ENCODE measurements around the gene HTRA1.

Gene HTRA1

DNA sequence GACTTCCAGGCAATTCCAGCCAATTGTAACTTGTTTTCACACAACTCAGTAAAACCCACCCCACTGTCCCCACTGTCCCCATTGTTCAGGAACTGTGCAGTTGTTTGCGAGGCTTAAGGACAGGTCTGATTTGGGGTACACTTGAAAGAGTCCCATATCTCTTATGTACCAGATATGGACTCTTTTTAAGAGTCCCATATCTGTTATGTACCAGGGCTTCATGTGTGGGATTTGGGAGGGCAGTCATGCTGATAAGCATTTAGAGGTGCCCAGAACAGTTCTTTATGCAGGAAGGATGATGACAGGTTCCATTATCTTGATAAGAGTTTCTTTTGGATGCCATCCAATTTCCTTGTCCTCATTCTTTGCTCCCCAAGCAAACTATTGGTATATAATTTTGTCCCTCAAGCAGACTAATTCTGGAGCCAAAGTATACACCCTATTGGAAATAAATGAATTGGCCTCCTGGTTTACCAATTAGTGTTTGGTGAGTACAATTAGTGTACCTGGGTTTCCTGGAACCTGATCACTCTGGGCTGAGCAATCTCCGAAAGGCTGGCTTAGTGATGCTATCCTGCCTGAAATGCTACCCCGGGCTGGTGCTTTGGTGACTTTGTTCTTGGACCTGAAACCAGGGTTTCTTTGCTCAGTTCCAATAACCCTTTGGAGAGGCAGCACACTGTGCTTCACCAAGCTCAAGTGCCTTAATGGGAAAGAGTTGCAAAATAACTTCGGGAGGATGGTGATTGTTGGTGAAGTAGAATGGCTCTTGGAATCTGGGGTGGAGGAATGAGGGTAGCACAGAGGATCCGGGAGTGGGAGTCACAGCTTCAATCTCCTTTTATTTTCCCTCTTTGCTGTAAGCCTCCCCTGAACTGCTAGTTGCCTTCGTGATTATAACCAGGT, 93.0 kb downstream of the HTRA1 start:
- no peak for DNase-seq (ENCODE audit: low read depth)

DNA sequence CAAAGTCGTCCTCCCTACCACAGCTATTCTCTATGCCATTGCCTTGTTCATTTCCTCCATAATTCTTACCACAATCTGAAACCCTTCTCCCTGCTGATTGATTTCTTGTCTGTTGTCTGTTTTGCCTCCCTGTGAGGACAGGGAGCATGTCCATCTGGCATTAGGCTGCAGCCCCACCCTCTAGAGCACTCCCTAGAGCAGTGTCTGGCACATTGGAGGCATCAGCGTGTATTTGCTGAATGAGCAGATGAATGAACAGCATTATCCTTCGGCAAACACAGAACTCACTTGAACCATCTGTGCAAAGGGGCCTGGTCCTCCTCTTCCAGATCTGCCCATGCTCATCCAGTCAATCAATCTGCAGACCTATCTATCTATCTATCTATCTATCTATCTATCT, 94.1 kb downstream of the HTRA1 start:
- DNase-seq (ENCODE audit: low read depth) = no peak

DNA sequence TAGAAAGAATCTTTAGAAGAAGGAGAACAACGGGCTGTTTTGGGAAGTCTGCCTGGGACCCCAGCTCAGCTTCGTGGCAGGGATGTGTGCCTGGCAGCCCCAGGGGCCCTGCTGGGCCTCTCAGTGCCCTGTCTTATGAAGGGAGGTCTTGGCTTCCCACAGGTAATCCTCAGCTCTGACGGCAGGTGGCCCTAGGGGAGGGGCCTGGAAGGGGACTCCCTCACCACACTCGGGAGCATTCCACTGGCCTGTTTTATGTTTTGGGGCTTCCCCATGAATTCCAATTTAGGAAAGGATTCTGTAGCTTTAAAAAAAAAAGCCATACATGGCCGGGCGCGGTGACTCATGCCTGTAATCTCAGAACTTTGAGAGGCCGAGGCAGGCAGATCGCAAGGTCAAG, 96.2 kb downstream of the HTRA1 start:
- DNase-seq (ENCODE audit: low read depth) = no peak

DNA sequence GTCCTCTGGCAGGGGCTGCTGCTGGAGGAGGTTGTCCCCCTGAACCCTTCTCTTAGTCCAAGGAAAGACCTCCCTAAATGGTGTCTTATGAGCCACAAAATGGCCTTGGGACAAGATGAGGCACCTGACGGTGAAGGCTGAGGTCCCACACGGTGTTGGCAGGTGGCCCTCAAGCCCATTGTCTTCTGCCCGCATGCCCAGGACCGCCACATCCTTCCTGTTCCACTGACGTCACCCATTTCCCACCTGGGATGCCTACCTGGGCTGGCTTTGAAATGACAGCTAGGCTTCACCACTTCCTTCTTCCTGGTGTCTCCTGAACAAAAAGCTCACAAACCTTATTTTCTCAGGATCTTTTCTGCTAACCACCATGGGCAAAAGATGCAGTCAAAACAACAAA, 97.1 kb downstream of the HTRA1 start:
- no peak for DNase-seq (ENCODE audit: low read depth)

DNA sequence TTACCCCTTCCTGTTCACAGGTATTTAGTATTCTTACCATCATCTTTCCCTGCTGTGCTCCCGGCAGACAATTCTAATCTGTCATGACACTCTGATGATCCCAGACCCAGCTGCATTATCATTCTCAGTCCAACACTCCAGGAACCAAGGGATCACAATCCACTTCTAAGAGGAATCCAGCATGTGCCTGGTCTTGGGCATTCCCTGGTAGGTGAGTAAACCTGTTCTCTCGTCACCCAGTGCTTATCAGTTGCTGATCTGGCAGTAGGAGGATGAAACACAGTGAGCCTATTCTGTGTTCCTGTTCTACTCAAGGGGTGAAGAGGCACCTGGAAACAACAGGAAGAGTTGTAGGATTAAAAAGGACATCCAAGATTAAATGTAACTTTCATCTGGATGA, 97.9 kb downstream of the HTRA1 start:
- no peak for DNase-seq (ENCODE audit: low read depth)

DNA sequence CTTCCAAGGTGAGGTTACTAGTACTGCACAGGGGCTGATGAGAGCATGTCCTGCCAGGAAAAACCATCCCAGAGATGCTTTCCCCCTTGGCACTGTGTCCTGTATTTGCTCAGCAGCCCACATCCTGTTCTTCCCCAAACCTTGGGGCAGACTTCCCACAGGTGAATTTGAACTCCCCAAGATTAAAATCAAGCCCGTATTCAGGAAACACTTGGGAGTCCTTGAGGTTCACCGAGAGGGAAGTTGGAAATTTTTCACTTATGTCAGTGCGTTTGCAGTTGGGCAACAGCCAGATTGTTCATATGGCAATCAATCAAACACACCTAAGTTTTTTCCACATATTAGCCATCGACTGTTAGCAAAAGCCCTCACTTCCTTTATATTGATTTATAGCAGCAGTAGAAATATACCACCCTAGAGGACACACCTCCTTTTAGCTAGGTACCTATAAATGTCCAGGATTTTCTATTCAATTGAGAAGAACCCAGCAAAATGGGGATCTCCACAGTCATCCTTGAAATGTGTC, 99.0 kb downstream of the HTRA1 start, which contains the start of gene DMBT1:
Gene DMBT1 (plus strand): TSS at position 476 of the 526 bp plus-strand sequence. CDS start 17 bp downstream, at position 493.
- DNase-seq (ENCODE audit: low read depth) = no peak

DNA sequence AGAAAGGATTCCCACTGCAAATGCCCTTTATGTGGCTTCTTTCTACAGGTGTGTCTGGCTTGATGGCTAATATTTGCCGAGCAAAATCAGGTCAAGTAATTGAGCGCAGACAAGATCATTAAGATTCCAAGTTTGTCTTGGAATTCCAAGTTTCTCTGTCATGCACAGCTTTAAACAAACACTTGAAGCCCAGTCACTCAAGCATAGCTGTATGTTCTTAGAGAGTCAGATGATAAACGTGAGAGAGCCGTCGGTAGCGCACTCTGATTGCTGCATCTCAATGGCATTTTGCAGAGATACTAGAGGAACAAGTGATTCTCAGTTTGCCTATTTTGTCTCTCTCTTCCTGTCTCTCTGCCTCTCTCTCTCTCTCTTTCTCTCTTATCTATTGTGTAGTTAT, 99.9 kb downstream of the HTRA1 start:
- no peak for DNase-seq (ENCODE audit: low read depth)

DNA sequence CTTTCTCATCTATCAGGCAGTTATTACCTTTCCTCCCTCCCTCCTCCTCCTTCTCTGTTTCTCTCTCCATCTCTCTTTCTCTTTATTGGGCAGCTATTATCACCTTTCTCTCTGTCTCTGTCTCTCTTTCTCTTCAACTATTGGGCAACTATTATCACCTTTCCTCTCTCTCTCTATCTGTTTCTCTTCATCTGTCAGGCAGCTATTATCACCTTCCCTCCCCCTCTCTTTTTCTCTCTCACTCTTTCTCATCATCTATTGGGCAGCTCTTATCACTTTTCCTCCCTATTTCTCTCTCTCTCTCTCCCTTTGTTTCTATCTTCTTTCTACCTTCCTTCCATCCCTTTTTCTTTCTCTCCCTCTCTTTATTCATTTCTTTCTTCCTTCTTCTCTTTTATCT, 100.4 kb downstream of the HTRA1 start:
- no peak for DNase-seq (ENCODE audit: low read depth)
